SU-DHL-6 (cell line): ENCODE data around the gene MAP2K5.

Experiments
- H2AFZ ChIP-seq: fragments of 200-600 bp; sonication (generic); 2 replicates; pipeline ENCODE4 v1.6.1; 2014; ENCODE audit warnings: low read depth, mild to moderate bottlenecking, moderate library complexity, mixed read lengths, antibody characterized with exemption, low read length; ENCODE audit not compliant: severe bottlenecking
- H3F3A ChIP-seq: fragments of 200-600 bp; shearing (Covaris generic); 2 replicates; pipeline ENCODE4 v1.6.0; 2016; ENCODE audit warnings: antibody characterized with exemption, mild to moderate bottlenecking; ENCODE audit not compliant: insufficient read depth
- H3K27ac ChIP-seq: fragments of 200-600 bp; sonication (generic); 2 replicates; pipeline ENCODE4 v1.5.1; 2016; ENCODE audit warnings: low read depth, mild to moderate bottlenecking, low read length, moderate library complexity, mixed read lengths
- H3K27me3 ChIP-seq: fragments of 200-600 bp; sonication (generic), shearing (Covaris generic); 2 replicates; pipeline ENCODE4 v1.6.0; 2014; ENCODE audit warnings: mild to moderate bottlenecking, low read length
- H3K36me3 ChIP-seq: fragments of 200-600 bp; sonication (generic); 2 replicates; pipeline ENCODE4 v1.6.1; 2014; ENCODE audit warnings: mild to moderate bottlenecking, low read length, mixed read lengths
- H3K4me2 ChIP-seq: fragments of 300-600, 200-600 bp; shearing (Covaris generic), sonication (generic); 2 replicates; pipeline ENCODE4 v1.6.0; 2014; ENCODE audit warnings: low read length, low read depth, mild to moderate bottlenecking; ENCODE audit not compliant: poor library complexity, severe bottlenecking
- H3K4me3 ChIP-seq: fragments of 200-600 bp; sonication (generic); 2 replicates; pipeline ENCODE4 v1.5.1; 2014; ENCODE audit warnings: antibody characterized with exemption, low read length, mild to moderate bottlenecking, mixed read lengths; ENCODE audit not compliant: insufficient read depth, poor library complexity, severe bottlenecking
- H3K79me2 ChIP-seq: fragments of 200-600 bp; sonication (generic); 2 replicates; pipeline ENCODE4 v1.6.1; 2014; ENCODE audit warnings: mild to moderate bottlenecking, low read length, moderate library complexity; ENCODE audit not compliant: insufficient read depth
- H3K9ac ChIP-seq: fragments of 200-600 bp; sonication (generic); 2 replicates; pipeline ENCODE4 v1.7.0; 2014; ENCODE audit warnings: mild to moderate bottlenecking, low read length
- H3K9me2 ChIP-seq: fragments of 200-600 bp; sonication (generic); replicated peaks from 2 replicates; pipeline ENCODE4 v1.6.1; 2014; ENCODE audit warnings: low read length; ENCODE audit not compliant: insufficient read depth
- H3K9me3 ChIP-seq: fragments of 200-600 bp; sonication (generic); 2 replicates; pipeline ENCODE4 v1.6.1; 2014; ENCODE audit warnings: low read length, mixed read lengths; ENCODE audit not compliant: insufficient read depth
- H4K20me1 ChIP-seq: fragments of 200-600 bp; sonication (generic); 2 replicates; pipeline ENCODE4 v1.6.1; 2014; ENCODE audit warnings: low read depth, mild to moderate bottlenecking, antibody characterized with exemption, low read length, moderate library complexity, mixed read lengths
- EZH2phosphoT487 ChIP-seq: fragments of 200-600 bp; sonication (generic), shearing (Covaris generic); conservative IDR thresholded peaks from 2 replicates; pipeline ENCODE4 v1.6.1; 2018; ENCODE audit warnings: mild to moderate bottlenecking, antibody characterized with exemption, low read length, moderate library complexity, mixed read lengths
- TF ChIP-seq, protein P1 (sequence below): fragments of 200-600 bp; sonication (generic); IDR thresholded peaks from one replicate; pipeline ENCODE4 v1.5.1; 2017; ENCODE audit warnings: antibody characterized with exemption, mild to moderate bottlenecking, low read length, moderate library complexity; ENCODE audit not compliant: insufficient read depth, poor library complexity, severe bottlenecking

The MAP2K5 gene

DNA sequence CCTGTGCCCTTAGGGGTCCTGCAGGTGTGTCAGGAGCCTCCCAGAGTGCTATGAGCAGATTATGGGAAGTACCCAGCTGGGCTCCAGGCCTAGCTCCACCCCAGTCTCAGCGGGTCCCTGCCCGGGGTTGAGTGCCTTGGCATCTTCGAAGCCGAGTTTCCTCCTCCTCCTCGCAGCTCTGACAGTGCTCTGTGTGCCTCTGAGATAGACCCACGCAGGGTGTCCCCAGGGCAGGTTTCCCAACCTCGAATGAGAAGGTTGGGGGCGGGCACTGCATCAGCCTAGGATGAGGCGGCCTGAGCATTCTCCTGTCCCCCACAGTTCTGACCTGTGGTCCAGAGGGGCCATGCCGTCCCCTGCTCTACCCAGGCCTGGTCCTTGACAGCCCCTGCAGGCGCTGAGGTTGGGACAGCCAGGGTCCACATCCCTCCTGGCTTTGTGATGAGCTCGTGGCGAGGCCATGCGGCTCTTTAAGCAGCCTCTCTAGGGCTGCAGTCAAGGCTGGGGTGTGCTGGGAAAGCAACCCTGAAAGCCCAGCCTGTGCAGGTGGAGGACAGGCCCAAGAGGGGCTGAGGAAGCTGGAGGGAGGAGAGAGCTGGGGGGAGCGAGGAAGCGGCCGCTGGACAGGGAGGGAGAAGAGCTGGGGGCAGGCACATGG lies 262.6 kb downstream of the MAP2K5 start:
- Histone ChIP-seq H3K36me3 (no peaks in the 10 kb centered on the region), H3K27ac (no peak overlapping the region), H3K9ac (no peak overlapping the region), H3K9me3 (no peaks in the 10 kb centered on the region), H3K27me3 (no peaks in the 10 kb centered on the region), H3K4me3 (no peak overlapping the region), H4K20me1 (no peaks in the 10 kb centered on the region), H3F3A (no peaks in the 10 kb centered on the region), H2AFZ (no peak overlapping the region), H3K9me2 (no peaks in the 10 kb centered on the region), H3K79me2 (no peaks in the 10 kb centered on the region), H3K4me2 (no peak overlapping the region)
- TF ChIP-seq EZH2phosphoT487, result no peak
- TF ChIP-seq, protein P1, sequence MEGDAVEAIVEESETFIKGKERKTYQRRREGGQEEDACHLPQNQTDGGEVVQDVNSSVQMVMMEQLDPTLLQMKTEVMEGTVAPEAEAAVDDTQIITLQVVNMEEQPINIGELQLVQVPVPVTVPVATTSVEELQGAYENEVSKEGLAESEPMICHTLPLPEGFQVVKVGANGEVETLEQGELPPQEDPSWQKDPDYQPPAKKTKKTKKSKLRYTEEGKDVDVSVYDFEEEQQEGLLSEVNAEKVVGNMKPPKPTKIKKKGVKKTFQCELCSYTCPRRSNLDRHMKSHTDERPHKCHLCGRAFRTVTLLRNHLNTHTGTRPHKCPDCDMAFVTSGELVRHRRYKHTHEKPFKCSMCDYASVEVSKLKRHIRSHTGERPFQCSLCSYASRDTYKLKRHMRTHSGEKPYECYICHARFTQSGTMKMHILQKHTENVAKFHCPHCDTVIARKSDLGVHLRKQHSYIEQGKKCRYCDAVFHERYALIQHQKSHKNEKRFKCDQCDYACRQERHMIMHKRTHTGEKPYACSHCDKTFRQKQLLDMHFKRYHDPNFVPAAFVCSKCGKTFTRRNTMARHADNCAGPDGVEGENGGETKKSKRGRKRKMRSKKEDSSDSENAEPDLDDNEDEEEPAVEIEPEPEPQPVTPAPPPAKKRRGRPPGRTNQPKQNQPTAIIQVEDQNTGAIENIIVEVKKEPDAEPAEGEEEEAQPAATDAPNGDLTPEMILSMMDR, result no peak

DNA sequence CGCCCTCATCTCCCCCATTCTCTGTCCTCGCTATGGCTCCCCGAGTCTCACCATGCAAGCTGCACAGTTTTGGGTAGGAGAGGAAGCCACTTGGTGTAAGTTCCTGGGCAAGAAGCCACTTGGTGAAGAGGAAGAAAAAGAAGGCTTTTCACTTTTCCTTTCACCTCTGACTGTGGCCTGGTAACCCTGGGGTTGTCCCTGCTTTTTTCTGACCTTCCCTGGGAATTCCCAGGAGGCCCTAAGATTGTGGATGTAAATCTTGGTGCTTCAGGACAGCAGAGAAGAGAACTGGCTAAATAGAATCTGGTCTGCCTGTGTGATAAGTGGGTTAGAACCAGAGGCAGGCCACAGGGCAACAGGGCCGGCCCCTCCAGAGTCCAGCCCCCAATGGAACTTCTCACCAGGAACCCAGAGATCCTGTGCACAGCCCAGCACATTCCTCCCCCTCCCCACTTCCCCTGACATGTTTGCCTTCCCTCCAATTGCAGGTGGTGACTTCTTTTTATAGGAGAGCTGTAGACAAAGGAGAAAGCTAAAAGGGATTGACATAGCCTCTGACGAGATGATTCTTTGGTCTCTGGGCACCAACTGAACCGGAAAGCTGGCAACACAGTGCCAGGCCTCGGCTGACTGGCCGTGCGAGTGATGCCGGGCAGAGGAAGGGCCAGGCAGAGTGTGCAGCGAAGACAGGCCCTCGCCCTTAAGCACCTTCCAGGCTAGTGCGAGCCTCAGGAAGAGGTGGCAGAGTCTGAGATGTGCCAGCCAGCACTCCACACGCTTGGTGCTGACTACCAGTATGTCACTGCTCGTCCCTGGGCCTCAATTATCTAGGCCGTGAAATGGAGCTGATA lies 263.4 kb downstream of the MAP2K5 start:
- Histone ChIP-seq H3K4me2 (no peak overlapping the region), H3K9me2 (no peaks in the 10 kb centered on the region), H4K20me1 (no peaks in the 10 kb centered on the region), H3K27me3 (no peaks in the 10 kb centered on the region), H3K79me2 (no peaks in the 10 kb centered on the region), H3F3A (no peaks in the 10 kb centered on the region), H3K9ac (no peak overlapping the region), H3K4me3 (no peak overlapping the region), H2AFZ (no peak overlapping the region), H3K27ac (no peak overlapping the region), H3K36me3 (no peaks in the 10 kb centered on the region), H3K9me3 (no peaks in the 10 kb centered on the region)
- TF ChIP-seq, protein P1, result no peak
- TF ChIP-seq EZH2phosphoT487, result no peak

DNA sequence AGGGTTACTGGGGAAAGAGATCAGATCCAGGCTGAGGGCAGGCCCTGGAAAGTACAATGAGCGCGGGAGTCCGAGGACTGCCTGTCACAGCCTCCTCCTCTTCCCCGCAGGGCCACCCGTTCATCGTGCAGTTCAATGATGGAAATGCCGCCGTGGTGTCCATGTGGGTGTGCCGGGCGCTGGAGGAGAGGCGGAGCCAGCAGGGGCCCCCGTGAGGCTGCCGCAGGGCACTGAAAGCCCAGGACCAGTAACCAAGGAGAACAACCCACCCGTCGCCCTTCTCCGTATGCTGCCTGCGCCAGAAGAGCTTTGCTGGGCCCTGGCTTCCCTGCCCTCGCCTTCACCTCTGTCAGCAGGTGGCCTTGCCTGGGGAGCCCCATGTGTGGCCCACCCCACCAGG lies 264.0 kb downstream of the MAP2K5 start:
- Histone ChIP-seq H4K20me1 (no peaks in the 10 kb centered on the region), H3K9ac (no peak overlapping the region), H3K79me2 (no peaks in the 10 kb centered on the region), H3K4me3 (no peak overlapping the region), H3K4me2 (no peak overlapping the region), H3K27me3 (no peaks in the 10 kb centered on the region), H3K36me3 (no peaks in the 10 kb centered on the region), H3K27ac (no peak overlapping the region), H2AFZ (no peak overlapping the region), H3F3A (no peaks in the 10 kb centered on the region), H3K9me2 (no peaks in the 10 kb centered on the region), H3K9me3 (no peaks in the 10 kb centered on the region)
- TF ChIP-seq EZH2phosphoT487, result no peak
- TF ChIP-seq, protein P1, result no peak
